ENCODE measurements around the gene FSHR. TPM values are rescaled to one million over a fixed set of nuclear protein-coding genes. Genes with fewer than 3 reads are reported as not detected.

FSHR gene
- total RNA-seq, 1 donor from 2014 or later, result not detected

DNA sequence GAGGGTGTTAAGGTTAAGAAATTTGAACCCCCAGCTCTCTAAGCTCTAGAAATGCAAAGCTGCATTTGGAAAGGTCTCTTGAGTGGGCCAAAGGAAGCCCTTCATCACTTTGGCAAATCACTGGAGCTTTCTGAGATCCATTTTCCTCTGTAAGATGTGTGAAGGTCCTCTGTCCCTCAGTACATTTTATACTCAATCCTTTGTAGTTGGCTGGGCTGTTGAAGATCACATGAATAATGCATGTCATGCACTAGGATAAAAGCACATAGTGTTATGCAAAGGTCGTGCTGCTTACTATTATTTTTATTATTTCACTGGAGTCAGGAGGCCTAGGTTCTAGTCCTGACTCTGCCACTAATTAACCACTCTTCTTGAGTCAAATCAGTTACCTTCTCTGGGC, 124.9 kb downstream of the FSHR start:
- DNase-seq, result no peak

DNA sequence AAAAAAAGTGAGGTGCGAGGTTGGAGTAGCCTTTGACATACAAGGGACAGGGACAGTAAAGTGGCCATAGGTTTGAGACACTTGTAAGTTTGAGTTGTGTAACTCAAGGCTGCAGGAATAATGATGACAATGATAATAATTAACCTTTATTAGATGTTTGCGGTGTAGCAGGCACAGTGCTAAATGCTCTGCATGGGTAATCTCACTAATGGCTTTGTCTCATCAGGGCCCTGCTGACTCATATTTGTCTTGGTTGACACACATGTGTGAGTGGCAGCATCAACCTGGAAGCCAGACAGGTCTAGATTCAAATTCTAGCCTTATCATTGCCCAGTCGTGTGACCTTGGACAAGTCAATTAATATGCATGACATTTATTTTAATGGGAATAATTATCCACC, 126.2 kb downstream of the FSHR start:
- no peak for DNase-seq

DNA sequence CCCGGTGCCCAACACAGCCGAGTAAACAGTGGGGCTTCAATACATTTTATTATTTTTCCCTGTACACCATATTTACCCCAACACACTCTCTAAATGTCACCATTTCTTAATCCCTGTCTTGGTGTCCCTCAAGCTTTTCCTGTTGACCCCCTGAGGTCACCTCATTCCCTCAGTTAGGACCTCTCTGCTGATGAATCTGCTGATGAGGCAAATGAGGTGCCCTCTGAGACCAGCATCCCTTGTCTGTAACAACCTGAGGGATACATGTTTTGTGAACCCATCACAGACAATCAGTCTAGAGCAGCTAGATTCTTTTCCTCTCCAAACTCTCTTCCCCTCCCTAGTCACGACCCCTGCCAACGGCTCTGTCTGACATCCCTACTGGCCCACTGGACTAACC, 127.6 kb downstream of the FSHR start:
- DNase-seq, result no peak

DNA sequence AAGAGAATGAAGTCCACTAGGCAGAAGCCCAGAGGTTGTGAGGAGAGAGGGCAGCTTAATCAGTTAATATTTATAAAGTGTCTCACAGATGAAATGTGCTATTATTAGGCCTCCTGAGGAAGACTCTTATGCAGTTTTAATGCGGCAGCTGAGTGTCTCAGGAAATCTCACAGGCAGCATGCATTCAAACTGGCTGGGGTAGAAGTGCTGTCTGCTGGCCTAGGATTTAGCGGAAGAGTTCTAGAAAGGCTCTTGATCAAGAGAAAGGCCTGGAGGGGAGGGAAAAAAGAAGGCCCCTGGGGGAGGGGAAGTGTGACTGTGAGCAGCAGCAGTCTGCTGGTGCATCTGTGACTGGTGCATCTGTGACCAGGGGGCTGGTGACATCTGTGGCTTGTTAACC, 133.0 kb downstream of the FSHR start:
- peak; percentile 5 for DNase-seq

DNA sequence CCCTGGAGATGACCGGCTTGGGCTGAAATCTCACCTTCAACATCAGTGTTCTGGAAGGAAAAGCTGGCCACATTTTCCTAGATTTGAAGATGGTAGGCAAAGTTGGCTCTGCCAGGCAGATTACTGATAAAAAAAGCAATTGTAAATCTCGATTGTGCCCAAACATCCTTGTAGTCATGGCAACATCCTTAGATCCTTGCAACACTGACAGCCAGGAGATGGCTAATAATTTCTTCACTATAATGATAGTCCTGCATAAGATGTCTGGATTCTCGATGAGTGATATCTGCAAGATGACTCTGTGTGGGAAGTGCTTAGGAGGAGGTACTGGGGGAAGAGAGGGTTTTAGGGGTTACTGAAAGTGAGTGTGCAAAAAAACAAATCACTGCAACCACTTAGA, 149.1 kb downstream of the FSHR start:
- no peak for DNase-seq

DNA sequence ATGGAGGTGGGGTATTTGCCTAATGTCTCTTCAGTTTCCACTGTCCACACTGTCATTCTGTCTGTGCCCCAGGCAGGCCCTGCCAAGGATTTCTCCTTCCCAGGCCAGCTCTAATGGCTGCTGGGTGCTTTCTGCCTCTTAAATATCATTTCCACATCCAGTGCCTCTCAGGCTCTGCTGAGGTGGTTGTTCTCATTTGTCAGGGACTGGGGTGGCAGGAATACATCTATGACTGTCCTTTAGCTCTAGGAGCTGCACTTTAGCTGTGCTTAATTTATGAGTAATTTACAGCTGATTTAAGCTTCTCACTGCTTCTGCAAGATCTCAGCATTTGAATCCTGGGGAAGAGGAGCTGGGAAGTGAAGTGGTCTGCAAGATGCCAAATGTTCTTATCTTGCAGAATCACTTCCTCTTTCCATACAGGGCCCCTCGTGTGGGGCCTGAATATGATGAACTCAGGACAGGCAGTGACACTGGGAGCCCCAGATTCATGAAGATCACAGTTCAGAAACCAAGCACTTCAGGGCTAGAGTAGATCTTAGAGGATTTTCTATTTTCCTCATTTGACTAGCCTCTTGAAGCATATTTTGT, 150.2 kb downstream of the FSHR start:
- peak; percentile 12 for DNase-seq

DNA sequence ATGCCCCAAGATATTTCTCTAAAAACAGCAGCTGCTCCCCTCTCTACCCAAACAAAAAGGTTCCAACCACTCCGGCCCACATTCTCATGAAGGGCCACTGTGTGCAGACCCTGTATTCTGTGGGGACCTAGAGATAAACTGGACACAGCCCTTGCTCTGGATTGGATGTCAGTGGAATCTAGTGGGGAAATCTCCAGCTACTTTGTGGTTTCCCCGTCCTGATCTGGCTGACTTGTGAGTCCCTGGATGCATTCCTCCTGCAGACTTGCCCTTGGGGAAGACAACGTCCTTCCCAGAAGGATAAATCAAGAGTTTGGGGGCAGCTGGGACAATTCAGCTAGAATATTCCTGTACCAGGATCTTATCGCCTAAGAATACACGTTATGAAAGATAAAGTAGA, 151.1 kb downstream of the FSHR start:
- DNase-seq, result no peak

DNA sequence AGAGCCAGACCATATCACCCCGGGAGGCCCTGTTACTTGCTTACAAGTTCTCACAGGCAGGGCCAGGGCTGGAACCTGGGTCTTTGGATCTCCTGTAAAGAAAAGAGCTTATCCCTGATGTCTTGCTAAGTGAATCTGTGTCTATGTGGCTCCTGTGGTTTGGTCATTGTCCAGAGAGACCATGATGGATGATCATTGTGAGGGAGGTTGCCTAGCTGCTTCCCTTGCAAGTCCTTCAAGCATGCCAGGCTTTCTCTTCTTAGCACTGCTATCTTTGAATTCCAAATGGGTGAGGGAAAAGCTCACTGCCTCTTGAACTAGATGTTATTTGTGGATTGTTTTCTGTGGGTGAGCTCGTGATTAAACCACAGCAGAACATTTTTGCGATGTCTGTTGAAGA, 151.6 kb downstream of the FSHR start:
- DNase-seq, result no peak

DNA sequence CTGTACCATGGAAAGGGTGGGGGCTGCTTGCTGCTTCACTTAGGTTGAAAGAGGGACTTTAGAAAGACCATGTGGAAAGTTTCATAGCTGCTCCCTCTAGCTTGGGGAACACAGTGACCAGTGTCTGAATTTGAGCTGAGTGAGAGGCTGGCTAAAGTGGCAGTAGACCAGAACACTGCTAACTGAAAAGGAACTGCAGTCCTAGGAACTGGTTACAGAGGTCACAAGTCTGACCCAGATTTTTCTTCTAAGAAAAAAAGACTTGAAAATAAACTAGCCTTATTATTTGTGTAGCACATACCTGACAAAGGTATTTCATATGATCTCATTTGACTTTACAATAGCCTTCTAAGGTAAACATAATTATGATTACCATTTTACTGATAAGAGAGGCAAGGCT, 153.6 kb downstream of the FSHR start:
- DNase-seq, result no peak

DNA sequence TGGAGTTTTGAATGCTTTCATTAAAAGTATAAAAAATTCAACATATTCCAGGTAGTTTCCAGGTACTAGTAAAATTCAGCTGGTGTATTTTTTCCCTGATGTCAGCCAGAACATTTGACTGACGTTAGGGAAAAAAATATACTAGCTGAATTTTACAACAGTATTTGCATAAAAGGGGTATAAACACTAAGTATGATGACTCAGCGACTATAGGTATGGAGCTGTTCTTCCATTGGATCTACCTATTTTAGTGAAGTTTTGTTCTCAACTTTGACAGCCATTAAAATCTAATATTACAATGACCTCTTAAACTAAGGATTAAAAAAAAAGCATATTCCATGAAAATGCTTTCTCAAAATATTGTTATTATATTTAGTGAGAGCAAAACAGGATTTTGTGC, 155.9 kb downstream of the FSHR start:
- DNase-seq, result no peak

DNA sequence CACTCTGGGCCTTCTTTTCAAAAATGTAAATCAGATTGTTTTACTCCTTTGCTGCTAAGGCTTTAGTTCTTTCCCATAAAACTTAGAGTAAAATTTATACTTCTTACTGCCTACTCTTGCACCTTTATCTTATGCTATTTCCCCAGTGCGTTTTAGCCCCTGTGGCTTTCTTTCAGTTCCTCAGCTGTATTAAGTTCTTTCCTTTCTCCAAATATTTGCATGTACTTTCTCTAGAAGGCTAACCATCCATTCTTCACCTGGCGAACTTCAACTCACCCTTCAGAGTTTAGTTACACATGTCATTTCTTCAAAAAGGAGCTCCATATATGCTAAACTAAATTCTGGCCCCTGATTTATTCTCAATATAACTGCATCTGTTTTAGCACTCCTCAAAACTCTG, 160.7 kb downstream of the FSHR start:
- DNase-seq, result no peak

DNA sequence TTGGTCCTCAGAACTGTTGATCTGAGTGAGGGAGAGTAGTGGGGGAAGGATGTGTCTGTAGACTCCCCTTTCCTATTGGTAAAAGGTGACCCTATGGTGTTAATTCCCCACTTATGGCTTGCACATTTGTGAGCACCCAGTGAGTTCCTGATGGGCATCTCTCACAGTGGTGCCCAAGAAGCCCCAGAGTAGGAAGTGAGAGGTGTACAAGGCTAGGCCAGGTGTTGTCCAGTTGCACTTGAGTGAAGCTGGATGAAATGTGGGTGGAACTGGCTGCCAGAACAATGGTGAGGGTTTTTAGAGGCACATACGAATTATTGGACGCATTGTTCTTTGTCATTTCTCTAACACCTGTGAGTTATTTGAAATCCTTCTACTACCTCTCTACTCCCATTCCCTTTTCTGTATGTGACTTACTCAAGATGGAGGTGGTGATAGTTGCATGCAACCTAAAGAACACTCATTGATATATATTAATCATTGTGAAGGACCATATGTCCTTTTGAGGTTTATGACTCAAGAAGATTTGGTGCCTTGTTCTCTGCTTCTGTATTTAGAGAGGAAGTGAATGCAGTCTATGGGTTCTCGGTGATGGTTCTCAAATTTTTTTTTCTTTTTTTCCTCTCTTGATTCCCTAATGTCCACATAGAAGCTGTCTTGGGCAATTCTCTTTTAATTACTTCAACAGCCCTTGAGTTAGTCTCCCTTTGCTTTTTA, 162.7 kb downstream of the FSHR start:
- no peak for DNase-seq

DNA sequence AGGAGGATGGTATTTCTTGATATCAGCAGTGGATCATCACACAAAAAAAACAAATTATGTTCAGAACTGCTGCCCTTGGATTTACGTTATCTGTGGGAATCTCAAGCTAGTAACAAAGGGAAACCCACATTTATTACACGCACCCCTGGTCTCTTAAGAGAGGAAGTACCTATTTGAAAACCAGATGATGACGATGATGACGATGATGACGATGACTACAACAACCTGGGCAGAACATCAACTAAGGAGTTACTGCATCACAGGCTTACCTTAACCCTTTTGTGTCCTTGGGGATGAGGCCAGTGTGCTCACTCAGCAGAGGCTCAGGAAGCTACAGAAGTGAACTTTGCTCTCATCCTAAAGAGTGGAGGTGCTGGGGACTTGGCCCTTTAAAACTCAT, 169.4 kb downstream of the FSHR start:
- no peak for DNase-seq

DNA sequence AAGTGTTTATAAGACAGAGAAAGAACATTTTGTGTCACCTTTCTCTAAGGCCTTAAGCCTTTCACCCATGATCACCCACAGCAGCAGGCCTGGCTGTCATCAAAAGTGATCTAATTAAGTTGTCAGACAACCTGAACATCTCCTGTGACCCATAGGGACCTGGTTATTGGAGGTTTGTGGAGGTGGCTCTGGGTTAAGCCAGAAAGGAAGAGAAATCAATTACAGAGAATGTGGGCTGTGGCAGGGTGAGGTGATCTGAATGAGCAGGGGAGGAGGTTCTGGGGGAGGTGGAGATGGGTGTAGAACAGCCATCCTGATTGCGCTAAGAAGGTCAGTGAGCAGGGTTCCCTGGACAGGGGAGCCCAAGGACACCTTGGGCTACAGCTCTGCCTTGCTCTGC, 170.8 kb downstream of the FSHR start:
- DNase-seq, result no peak

DNA sequence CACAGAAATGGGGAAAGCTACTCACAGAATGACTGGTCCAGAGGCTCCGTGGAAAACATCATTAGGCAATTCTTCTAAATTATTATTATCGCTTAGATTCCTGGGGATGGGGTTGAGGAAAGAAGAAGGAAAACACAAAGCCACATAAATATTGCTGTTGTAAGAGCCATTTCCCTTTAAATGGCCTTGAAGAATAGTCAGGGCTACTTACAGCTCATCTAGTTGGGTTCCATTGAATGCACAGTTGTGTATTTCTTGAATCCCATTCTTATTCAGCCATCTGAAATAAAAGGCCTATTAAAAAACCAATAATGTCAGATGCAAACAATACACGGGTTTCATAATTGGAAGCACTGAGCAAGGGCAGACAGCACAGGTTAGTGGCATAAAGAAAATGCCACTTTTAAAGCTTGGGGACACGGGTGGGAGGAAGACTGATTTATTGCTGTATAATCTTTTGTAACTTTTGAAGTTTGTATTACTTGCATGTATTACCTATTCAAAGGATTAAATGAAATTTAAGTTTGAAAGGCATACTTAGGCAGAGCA, 171.4 kb downstream of the FSHR start:
- no peak for DNase-seq

DNA sequence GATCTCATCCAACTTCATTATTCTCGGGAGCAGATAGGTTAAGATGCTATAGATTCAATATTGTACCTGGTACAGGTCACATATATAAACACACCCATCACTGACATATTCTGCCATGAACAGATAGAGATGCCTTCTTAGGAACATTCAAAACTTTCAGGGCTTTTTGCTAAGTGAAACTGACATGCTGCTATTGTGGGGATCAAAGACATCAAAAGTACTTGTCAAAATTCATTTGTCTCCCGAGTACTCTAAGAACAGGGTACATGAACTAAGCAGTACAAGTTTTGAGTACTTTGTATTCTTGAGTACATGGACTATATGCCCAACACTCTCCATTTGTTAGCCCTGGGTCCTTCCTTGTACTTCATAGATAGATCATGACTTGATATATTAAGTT, 173.5 kb downstream of the FSHR start:
- DNase-seq, result no peak

DNA sequence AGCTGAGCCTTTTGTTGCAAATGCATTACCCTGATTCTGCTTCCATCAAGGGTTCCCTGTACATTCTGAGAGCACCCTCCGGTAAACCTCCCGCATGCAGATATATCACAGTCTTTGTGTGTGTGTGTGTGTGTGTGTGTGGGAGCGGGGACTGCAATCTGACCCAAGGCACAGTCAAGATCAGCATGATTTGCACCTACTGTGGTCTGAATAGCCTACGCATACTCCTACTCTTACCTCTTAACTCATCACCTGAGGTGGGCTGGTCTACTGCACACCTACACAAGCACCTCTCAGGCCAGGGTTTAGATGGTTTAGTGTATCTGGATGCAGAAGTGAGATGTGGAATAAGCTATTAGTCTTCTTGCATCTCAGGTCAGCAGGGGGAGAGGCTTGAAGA, 174.6 kb downstream of the FSHR start:
- no peak for DNase-seq

DNA sequence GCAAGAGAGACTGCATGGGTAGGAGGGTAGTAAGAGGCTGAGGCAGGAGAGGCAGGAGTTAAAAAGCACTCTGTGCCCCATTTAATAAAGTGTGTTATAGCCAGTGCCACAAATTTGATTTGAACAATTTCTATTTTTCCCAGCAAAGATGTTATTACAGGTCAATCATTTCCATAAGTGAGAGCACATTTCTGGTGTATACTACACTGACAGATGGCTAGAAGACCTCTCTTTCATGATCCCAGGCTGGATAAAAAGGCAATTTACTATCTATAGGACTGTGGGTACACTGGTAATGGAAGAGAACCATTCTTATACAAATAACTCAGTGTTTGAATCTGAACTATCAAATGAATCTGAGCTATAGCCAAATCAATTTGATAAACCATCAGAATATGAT, 176.2 kb downstream of the FSHR start:
- DNase-seq, result no peak

DNA sequence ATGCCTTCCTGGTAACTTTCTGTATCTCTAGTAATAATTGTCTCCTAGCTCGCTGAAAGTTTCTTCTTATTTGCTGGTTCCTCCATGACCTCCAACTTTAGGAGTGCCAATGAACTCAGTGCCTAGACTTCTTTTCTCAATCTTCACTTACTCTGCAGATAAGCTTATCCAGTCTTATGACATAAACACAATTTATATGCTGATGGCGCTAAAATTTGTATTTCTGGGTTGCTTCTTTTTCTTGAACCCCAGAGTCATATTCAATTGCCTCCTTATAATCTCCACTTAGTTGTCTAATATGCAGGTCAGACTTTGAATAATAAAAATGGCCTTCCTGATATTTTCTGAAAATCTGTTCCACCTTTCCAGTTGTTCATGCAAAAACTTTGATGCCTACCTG, 182.5 kb downstream of the FSHR start:
- DNase-seq, result no peak

DNA sequence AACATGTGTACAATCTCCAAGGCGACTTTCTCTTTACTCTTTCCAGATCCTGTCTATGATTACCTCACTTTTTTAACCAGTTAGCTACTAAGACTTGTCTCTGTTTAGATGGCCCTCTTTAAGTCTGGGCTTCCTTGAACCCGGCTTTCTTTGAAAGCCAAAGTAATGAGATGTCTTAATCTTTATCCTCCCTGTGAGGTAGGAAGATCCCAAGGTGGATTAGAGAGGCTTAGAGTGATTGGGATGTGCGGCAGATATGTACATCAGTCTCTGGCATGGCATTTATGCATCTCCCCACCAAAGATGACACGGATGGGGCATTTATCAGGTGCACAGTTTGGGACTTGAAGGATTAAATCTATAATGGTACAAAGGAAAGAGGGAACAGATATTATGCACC, 186.3 kb downstream of the FSHR start:
- no peak for DNase-seq

DNA sequence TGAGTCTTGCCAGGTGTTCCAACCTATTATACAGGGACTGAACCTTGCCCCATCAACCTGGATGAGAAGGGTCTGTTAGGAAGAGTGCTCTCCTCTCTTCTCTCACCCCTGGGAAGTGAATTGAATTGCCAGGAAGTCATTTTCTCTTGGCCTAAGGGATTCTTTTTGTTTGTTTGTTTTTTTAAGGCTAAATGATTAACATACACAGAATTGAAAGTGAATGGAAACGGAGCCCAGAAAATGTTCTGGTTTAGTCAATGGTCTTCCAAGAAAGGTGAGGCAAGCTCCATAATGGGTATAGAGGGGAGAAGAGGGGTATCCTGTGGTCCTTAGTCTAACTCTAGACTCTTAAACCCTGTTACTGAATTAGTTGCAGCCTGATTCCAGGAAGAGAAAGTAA, 189.1 kb downstream of the FSHR start:
- DNase-seq, result no peak

DNA sequence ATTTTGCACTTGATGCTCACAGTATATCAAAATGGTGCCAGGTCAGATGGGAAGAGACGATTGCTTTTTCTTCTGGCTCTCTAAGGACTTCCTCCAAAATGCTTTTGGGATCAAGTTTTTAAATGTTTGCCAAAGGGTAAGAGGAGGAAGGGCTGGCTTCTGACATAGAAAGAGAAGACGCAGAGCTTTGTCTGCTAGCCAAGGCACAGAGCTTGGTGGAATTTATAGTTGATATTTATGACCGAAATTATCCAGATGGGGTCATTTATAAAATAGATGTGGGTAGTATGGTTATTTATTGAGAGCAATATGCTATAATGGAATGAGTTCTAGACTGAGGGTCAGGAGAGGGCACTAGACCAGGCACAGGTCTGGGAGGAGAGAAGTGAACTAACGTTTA, 193.3 kb downstream of the FSHR start:
- DNase-seq, result no peak

DNA sequence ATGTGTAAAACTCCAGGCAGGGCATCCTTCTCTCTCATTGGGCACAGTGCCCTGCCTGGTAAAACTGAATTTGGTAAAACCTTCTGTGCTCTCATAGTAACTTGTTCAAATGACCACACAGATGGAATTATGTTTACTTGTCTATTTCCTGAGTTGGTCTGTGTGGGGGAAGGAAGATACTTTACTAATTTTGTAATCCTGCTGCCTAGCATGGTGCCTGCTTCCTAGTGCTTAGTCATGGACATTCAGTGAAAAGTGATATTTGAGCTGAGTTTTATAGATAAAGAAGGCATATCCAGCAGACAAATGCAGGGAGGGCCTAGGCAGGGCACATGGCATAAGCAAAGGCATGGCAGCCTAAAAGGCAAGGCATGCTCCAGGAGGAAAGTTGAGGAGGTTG, 199.4 kb downstream of the FSHR start:
- no peak for DNase-seq

DNA sequence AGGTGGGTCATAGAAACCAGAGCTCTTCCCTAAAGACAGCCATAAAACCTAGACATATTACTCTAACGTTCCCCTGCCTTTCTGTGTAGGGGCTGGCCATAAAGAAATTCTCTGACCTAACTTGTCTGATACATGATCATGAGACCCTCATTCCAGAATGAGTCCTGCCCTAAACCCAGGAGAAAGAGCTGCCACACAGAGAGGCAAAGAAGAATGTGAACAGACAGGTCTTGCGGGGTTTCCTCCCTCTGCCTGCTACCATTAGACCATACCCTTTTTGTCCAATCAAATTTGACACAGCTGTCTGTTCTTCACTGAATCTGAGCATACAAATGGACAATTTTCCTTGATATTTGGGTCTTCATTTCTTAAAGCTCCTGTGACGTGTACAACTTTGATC, 200.0 kb downstream of the FSHR start:
- DNase-seq, result no peak
